Activated CD4-positive, alpha-beta memory T cell treated with anti-CD3 and anti-CD28 coated beads, Interleukin-2, amount 10 ng/mL, durations not matched to agents 7 days and 5 days (primary cell): Measurements from ENCODE around the gene NAPA. TPM values are rescaled to one million over a fixed set of nuclear protein-coding genes. Genes with fewer than 3 reads are reported as not detected.
"Not testable (repeated sequence)": the region's sequence is repeated elsewhere in the genome, so short reads cannot be mapped to it uniquely, and the experiment has no call there.

Experiments
- CTCF ChIA-PET: fragments of 350-600 bp; sonication (Branson Sonifier 250); formaldehyde crosslinking; loops from one replicate; lab custom pipeline; 2021; ENCODE audit warnings: antibody characterized with exemption, inconsistent platforms; lab: Charles Lee
- POLR2A ChIA-PET: fragments of 350-600 bp; sonication (Branson Sonifier 250); formaldehyde crosslinking; loops from one replicate; lab custom pipeline; 2021; ENCODE audit warnings: antibody characterized with exemption; lab: Charles Lee
- DNase-seq: peaks from one replicate; pipeline ENCODE4 v3.0.0-alpha.2; 2020
- H3K27ac Mint-ChIP-seq: one replicate; pipeline ENCODE4 v1.8.0; 2021; ENCODE audit warnings: mild to moderate bottlenecking, mixed read lengths
- H3K27me3 Mint-ChIP-seq: one replicate; pipeline ENCODE4 v1.8.0; 2021; ENCODE audit warnings: mixed read lengths
- H3K36me3 Mint-ChIP-seq: one replicate; pipeline ENCODE4 v1.8.0; 2021; ENCODE audit warnings: low read depth, mixed read lengths
- H3K4me1 Mint-ChIP-seq: one replicate; pipeline ENCODE4 v1.8.0; 2021; ENCODE audit warnings: mixed read lengths
- H3K4me3 Mint-ChIP-seq: one replicate; pipeline ENCODE4 v1.8.0; 2021; ENCODE audit warnings: mild to moderate bottlenecking, mixed read lengths
- H3K9me3 Mint-ChIP-seq: one replicate; pipeline ENCODE4 v1.8.0; 2021; ENCODE audit warnings: mixed read lengths
- total RNA-seq, 2 experiments: library from RNA; stranded (reverse); gene quantifications; one replicate each; pipeline ENCODE4 v1.2.3, GENCODE V29; 2021

Gene NAPA
- total RNA-seq, 2 experiments from 2014 or later: 117 to 119 TPM

- H3K4me1 Mint-ChIP-seq: peaks cover 18% of the 10 kb centered on the region
- H3K9me3 Mint-ChIP-seq: no peaks in the 10 kb centered on the region
- no peak overlapping the region for H3K4me3 Mint-ChIP-seq
- no peak for DNase-seq
- peaks cover 37% of the 10 kb centered on the region for H3K36me3 Mint-ChIP-seq
- no peak overlapping the region for H3K27ac Mint-ChIP-seq
- no peaks in the 10 kb centered on the region for H3K27me3 Mint-ChIP-seq
- POLR2A ChIA-PET: interaction anchor here (1.1 to 1.2 kb wide), 2 partner anchors 26 to 209 kb away, joined by 3 read pairs; no protein-coding TSS in a partner anchor
- CTCF ChIA-PET: no interaction called here
These were observed 25.6 kb downstream of the NAPA start for GRCh38 chr19:47489072-47489914.

GRCh38 chr19:47487551-47488515 is 27.0 kb downstream of the NAPA start:
- Mint-ChIP-seq H3K36me3 (peaks cover 30% of the 10 kb centered on the region), H3K4me1 (peaks cover 26% of the 10 kb centered on the region), H3K9me3 (no peaks in the 10 kb centered on the region), H3K4me3 (no peak overlapping the region), H3K27me3 (no peaks in the 10 kb centered on the region), H3K27ac (no peak overlapping the region)
- ChIA-PET POLR2A (interaction anchor here (0.8 to 1.1 kb wide), 2 partner anchors 53 to 210 kb away, joined by 3 to 4 read pairs; no protein-coding TSS in a partner anchor), CTCF (interaction anchor here (0.8 to 1.6 kb wide), 3 partner anchors 28 to 59 kb away, joined by 3 to 4 read pairs (median 3); partner anchors contain the start of gene NAPA)
- no peak for DNase-seq

DNA sequence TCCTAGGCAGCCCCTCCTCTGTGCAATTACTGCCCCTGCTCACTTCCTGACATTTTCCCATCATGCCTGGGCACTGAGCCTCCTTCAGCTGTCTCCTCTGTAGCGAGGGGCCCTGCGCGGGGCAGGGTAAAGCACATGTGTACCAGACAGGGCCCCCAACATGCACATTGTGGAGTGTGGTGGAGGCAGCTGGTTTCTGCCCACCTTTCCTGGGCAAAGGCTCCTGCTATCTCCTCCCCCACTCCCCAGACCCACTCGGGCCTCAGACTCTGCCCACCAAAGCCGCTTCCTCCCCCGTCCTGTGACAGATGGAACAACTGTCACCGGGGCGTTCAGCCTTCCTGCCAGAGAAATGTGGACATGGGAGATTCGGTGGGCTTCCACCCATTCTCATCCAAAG is 28.0 kb downstream of the NAPA start:
- Mint-ChIP-seq H3K4me3 (no peak overlapping the region), H3K9me3 (no peaks in the 10 kb centered on the region), H3K27me3 (no peaks in the 10 kb centered on the region), H3K27ac (no peak overlapping the region), H3K4me1 (peaks cover 26% of the 10 kb centered on the region), H3K36me3 (peaks cover 27% of the 10 kb centered on the region)
- CTCF ChIA-PET: interaction anchor here (1.3 to 1.6 kb wide), 2 partner anchors 50 to 59 kb away, joined by 3 read pairs; no protein-coding TSS in a partner anchor
- no peak for DNase-seq
- POLR2A ChIA-PET: interaction anchor here (0.9 kb wide), 1 partner anchor 26 kb away, joined by 5 read pairs; no protein-coding TSS in a partner anchor

DNA sequence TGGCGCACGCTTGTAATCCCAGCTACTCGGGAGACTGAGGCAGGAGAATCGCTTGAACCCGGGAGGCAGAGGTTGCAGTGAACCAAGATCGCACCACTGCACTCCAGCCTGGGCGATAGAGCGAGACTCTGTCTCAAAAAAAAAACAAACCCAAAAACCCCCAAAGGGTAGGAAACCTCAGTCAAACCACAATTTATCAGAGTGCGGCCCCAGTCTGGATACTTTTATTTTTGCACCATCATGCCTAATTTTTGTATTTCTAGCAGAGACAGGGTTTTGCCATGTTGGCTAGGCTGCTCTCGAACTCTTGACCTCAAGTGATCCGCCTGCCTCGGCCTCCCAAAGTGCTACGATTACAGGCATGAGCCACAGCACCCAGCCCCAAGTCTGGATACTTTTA is 28.6 kb downstream of the NAPA start:
- not testable (repeated sequence) for H3K27ac Mint-ChIP-seq, H3K27me3 Mint-ChIP-seq, H3K4me3 Mint-ChIP-seq, H3K9me3 Mint-ChIP-seq, DNase-seq
- peaks cover 27% of the 10 kb centered on the region for H3K4me1 Mint-ChIP-seq
- ChIA-PET CTCF (interaction anchor here (1.3 to 3.3 kb wide), 2 partner anchors 29 to 58 kb away, joined by 3 to 33 read pairs; partner anchors contain the start of gene NAPA), POLR2A (interaction anchor here (1.8 to 3.0 kb wide), 2 partner anchors 27 to 122 kb away, joined by 7 to 16 read pairs; no protein-coding TSS in a partner anchor)
- peaks cover 24% of the 10 kb centered on the region for H3K36me3 Mint-ChIP-seq

GRCh38 chr19:47485210-47485609 is 29.7 kb downstream of the NAPA start:
- Mint-ChIP-seq H3K36me3 (peaks cover 20% of the 10 kb centered on the region), H3K27me3 (no peaks in the 10 kb centered on the region), H3K4me1 (peaks cover 31% of the 10 kb centered on the region), H3K27ac (peak overlapping the region; percentile 94), H3K9me3 (no peaks in the 10 kb centered on the region), H3K4me3 (peak overlapping the region; percentile 96)
- peak; percentile 28 for DNase-seq
- POLR2A ChIA-PET: interaction anchor here (0.6 to 3.0 kb wide), 8 partner anchors 17 to 125 kb away, joined by 3 to 16 read pairs (median 6); no protein-coding TSS in a partner anchor
- CTCF ChIA-PET: interaction anchor here (0.6 to 3.3 kb wide), 10 partner anchors 16 to 233 kb away, joined by 3 to 33 read pairs (median 8); partner anchors contain the start of gene NAPA

GRCh38 chr19:47483800-47484690 is 30.8 kb downstream of the NAPA start, which contains the start of gene KPTN:
Gene KPTN (minus strand): TSS chr19:47484219. CDS start chr19:47484160, 59 bp downstream.
- Mint-ChIP-seq H3K4me1 (peaks cover 34% of the 10 kb centered on the region), H3K27ac (peak within 1 kb of the TSS; percentile 94), H3K36me3 (peaks cover 11% of the 10 kb centered on the region), H3K4me3 (peak within 1 kb of the TSS; percentile 96), H3K27me3 (no peaks in the 10 kb centered on the region), H3K9me3 (no peaks in the 10 kb centered on the region)
- ChIA-PET CTCF (interaction anchor here (0.7 to 3.3 kb wide), 28 partner anchors 8 to 880 kb away, joined by 3 to 33 read pairs (median 5); partner anchors contain the start of genes DHX34, NAPA, NOP53 and SYNGR4), POLR2A (interaction anchor here (0.6 to 3.0 kb wide), 18 partner anchors 9 to 687 kb away, joined by 3 to 20 read pairs (median 5); partner anchors contain the start of genes BICRA, INAFM1, NAPA and NOP53)
- peak; percentile 91 for DNase-seq

GRCh38 chr19:47483200-47483599 is 31.7 kb downstream of the NAPA start:
- Mint-ChIP-seq H3K9me3 (no peaks in the 10 kb centered on the region), H3K4me1 (peaks cover 36% of the 10 kb centered on the region), H3K27ac (no peak overlapping the region), H3K27me3 (no peaks in the 10 kb centered on the region), H3K36me3 (peaks cover 11% of the 10 kb centered on the region), H3K4me3 (no peak overlapping the region)
- DNase-seq: no peak
- CTCF ChIA-PET: interaction anchor here (0.6 to 3.3 kb wide), 23 partner anchors 7 to 1166 kb away, joined by 3 to 33 read pairs (median 5); partner anchors contain the start of genes DHX34, NAPA and NOP53
- POLR2A ChIA-PET: interaction anchor here (0.6 to 3.0 kb wide), 15 partner anchors 8 to 687 kb away, joined by 3 to 20 read pairs (median 5); partner anchors contain the start of genes BICRA, INAFM1, NAPA and NOP53

GRCh38 chr19:47481460-47482052 is 33.3 kb downstream of the NAPA start:
- Mint-ChIP-seq H3K9me3 (no peaks in the 10 kb centered on the region), H3K27ac (no peak overlapping the region), H3K4me1 (peaks cover 33% of the 10 kb centered on the region), H3K36me3 (peaks cover 5% of the 10 kb centered on the region), H3K27me3 (no peaks in the 10 kb centered on the region), H3K4me3 (no peak overlapping the region)
- POLR2A ChIA-PET: no interaction called here
- CTCF ChIA-PET: interaction anchor here (0.7 to 2.7 kb wide), 4 partner anchors 9 to 132 kb away, joined by 3 to 16 read pairs (median 4); no protein-coding TSS in a partner anchor
- DNase-seq: no peak

- Mint-ChIP-seq H3K27me3 (no peaks in the 10 kb centered on the region), H3K4me1 (peaks cover 29% of the 10 kb centered on the region), H3K27ac (no peak overlapping the region), H3K9me3 (no peaks in the 10 kb centered on the region), H3K36me3 (peaks cover 4% of the 10 kb centered on the region), H3K4me3 (no peak overlapping the region)
- no peak for DNase-seq
- CTCF ChIA-PET: interaction anchor here (0.7 to 1.0 kb wide), 2 partner anchors 44 to 54 kb away, joined by 3 read pairs; no protein-coding TSS in a partner anchor
- POLR2A ChIA-PET: no interaction called here
These were observed 34.2 kb downstream of the NAPA start for GRCh38 chr19:47480658-47481057.

- no peak overlapping the region for H3K4me3 Mint-ChIP-seq
- H3K4me1 Mint-ChIP-seq: peaks cover 21% of the 10 kb centered on the region
- no peaks in the 10 kb centered on the region for H3K9me3 Mint-ChIP-seq
- no peak for DNase-seq
- ChIA-PET CTCF (interaction anchor here (1.0 kb wide), 1 partner anchor 43 kb away, joined by 3 read pairs; no protein-coding TSS in a partner anchor), POLR2A (interaction anchor here (1.5 kb wide), 1 partner anchor 34 kb away, joined by 3 read pairs; no protein-coding TSS in a partner anchor)
- H3K27ac Mint-ChIP-seq: no peak overlapping the region
- H3K27me3 Mint-ChIP-seq: no peaks in the 10 kb centered on the region
- H3K36me3 Mint-ChIP-seq: no peaks in the 10 kb centered on the region
These were observed 35.0 kb downstream of the NAPA start for GRCh38 chr19:47479701-47480503.
